Thoracic aorta (tissue), 2 donors: ENCODE results near the gene NDUFB2. TPM values are rescaled to one million over a fixed set of nuclear protein-coding genes. Genes with fewer than 3 reads are reported as not detected.
"Not testable (repeated sequence)": the region's sequence is repeated elsewhere in the genome, so short reads cannot be mapped to it uniquely, and the experiment has no call there.

Experiments
- ATAC-seq: fragments of 150-250 bp; one replicate; pipeline ENCODE4 v1.8.0; 2017; ENCODE audit warnings: low read depth; ENCODE audit not compliant: insufficient number of reproducible peaks, low FRiP score
- DNase-seq: peaks from one replicate; pipeline ENCODE4 v3.0.0-alpha.2; 2020; ENCODE audit warnings: low spot score
- H3K27ac ChIP-seq, 2 donors: fragments of 200-600 bp; sonication (generic); 1 replicate in 1 of 2; 2 replicates in 1 of 2; pipeline ENCODE4 v1.5.1; 2016; ENCODE audit warnings: mild to moderate bottlenecking in 2 of 2, moderate library complexity in 2 of 2
- H3K27me3 ChIP-seq: fragments of 200-600 bp; sonication (generic); replicated peaks from 2 replicates; pipeline ENCODE4 v1.6.0; 2016; ENCODE audit warnings: mild to moderate bottlenecking; ENCODE audit not compliant: insufficient read depth
- H3K36me3 ChIP-seq: fragments of 200-600 bp; sonication (generic); one replicate; pipeline ENCODE4 v1.5.1; 2016
- H3K4me1 ChIP-seq, 2 donors: fragments of 200-600 bp; sonication (generic); 1 replicate in 1 of 2; 2 replicates in 1 of 2; pipeline versions ENCODE4 v1.5.1 to v1.6.0; 2016; ENCODE audit warnings: low read depth in 2 of 2, mild to moderate bottlenecking in 1 of 2; ENCODE audit not compliant: control insufficient read depth in 1 of 2
- H3K4me3 ChIP-seq: fragments of 200-600 bp; sonication (generic); 2 replicates; pipeline ENCODE4 v1.5.1; 2016; ENCODE audit warnings: mild to moderate bottlenecking
- H3K9me3 ChIP-seq: fragments of 200-600 bp; sonication (generic); 2 replicates; pipeline ENCODE4 v1.5.1; 2016
- total RNA-seq, 2 donors: library from RNA; depleted of rRNA; stranded (reverse); fragments of >200 nt; gene quantifications; one replicate each; pipeline versions ENCODE4 v1.1.0 to v1.2.3, GENCODE V29; 2016
- TF ChIP-seq, protein P1 (sequence below): fragments of 200-600 bp; sonication (generic); IDR thresholded peaks from one replicate; pipeline ENCODE4 v1.5.1; 2019; ENCODE audit warnings: antibody characterized with exemption

The NDUFB2 gene
- total RNA-seq, 2 donors from 2014 or later, result 84.0 to 354 TPM

DNA sequence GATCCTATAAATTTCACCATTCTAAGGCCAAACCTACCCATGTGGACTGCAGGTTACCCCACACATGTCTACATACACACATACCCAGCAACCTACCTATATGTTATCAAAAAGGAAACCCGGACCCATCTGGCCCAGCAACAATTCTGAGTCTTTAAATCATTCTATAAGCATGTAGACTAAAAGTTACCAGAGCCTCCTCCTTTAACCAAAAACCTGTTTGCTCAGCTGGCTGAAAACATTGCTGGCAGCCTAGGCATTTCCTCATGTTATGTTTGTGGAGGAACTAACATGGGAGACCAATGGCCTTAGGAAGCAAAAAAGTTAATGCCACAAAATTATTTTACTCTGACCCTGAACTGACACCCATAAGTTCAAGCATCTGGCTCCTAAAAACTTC lies 29.0 kb upstream of the NDUFB2 start:
- no peak overlapping the region for H3K27ac ChIP-seq
- no peak for ATAC-seq
- DNase-seq, result no peak

DNA sequence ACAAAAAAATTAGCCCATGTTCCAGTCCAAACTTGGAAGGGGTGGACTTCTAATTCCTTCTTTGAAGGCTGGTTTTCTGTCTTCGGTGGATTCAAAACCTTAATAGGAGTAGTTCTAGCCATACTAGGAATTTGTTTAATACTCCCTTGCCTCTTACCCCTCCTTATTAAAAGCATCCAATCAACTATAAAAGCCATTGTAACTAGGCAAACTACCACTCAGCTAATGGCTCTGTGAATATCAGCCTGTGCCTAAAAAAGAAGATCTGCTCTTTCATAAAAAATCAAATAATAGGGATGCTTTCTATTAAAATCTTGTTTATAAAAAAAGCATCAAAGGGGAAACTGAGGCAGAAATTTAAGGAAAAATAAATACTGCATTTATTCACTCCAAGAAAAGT lies 27.9 kb upstream of the NDUFB2 start:
- H3K27ac ChIP-seq, result no peak overlapping the region
- TF ChIP-seq, protein P1, sequence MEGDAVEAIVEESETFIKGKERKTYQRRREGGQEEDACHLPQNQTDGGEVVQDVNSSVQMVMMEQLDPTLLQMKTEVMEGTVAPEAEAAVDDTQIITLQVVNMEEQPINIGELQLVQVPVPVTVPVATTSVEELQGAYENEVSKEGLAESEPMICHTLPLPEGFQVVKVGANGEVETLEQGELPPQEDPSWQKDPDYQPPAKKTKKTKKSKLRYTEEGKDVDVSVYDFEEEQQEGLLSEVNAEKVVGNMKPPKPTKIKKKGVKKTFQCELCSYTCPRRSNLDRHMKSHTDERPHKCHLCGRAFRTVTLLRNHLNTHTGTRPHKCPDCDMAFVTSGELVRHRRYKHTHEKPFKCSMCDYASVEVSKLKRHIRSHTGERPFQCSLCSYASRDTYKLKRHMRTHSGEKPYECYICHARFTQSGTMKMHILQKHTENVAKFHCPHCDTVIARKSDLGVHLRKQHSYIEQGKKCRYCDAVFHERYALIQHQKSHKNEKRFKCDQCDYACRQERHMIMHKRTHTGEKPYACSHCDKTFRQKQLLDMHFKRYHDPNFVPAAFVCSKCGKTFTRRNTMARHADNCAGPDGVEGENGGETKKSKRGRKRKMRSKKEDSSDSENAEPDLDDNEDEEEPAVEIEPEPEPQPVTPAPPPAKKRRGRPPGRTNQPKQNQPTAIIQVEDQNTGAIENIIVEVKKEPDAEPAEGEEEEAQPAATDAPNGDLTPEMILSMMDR, result no peak
- ATAC-seq (no peak), DNase-seq (no peak)
- H3K9me3 ChIP-seq, result no peaks in the 10 kb centered on the region
- H3K4me3 ChIP-seq, result no peak overlapping the region
- no peaks in the 10 kb centered on the region for H3K27me3 ChIP-seq
- H3K4me1 ChIP-seq, result peaks cover 0 to 8% of the 10 kb centered on the region in 2 donors
- no peaks in the 10 kb centered on the region for H3K36me3 ChIP-seq

More for the DNA sequence above, 29.0 kb upstream of the NDUFB2 start:
- H3K4me1 ChIP-seq, result peaks cover 0 to 6% of the 10 kb centered on the region in 2 donors
- no peaks in the 10 kb centered on the region for H3K27me3 ChIP-seq
- H3K36me3 ChIP-seq, result no peaks in the 10 kb centered on the region
- H3K9me3 ChIP-seq, result no peaks in the 10 kb centered on the region
- no peak overlapping the region for H3K4me3 ChIP-seq
- TF ChIP-seq, protein P1, result no peak

DNA sequence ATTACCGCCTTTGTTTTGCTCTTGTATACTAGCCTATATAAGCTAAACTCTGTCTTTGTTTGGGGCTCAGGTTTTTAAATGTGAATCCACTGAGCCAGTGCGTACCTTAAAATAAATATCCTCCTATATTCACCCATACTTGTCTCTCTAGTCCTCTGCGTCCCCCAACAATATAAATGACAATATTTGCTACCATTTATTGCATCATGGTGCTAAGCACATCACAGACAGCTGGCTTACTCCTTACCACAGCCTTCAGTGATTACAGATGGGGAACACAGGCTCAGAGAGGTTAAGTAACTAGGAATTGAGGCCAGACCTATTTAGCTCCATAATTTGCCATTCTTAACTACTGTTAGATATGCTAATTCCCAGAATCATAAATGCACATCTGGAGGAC lies 27.2 kb upstream of the NDUFB2 start:
- Histone ChIP-seq H3K27ac (no peak overlapping the region), H3K4me1 (peaks cover 0 to 15% of the 10 kb centered on the region in 2 donors), H3K9me3 (no peaks in the 10 kb centered on the region), H3K4me3 (no peak overlapping the region), H3K27me3 (no peaks in the 10 kb centered on the region), H3K36me3 (no peaks in the 10 kb centered on the region)
- DNase-seq, result no peak
- no peak for ATAC-seq
- TF ChIP-seq, protein P1, result no peak

DNA sequence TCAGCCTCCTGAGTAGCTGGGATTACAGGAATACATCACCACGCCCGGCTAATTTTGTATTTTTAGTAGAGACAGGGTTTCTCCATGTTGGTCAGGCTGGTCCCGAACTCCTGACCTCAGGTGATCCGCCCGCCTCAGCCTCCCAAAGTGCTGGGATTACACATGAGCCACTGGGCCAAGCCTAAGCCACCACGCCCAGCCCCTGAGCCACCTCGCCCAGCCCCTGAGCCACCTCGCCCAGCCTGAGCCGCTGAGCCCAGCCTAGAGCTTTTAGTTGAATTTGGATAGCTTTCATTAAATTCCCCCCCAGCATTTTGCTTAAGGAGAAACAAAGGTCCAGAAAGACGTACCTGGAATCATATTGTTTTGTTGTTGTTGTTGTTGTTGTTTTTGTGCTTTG lies 26.6 kb upstream of the NDUFB2 start:
- not testable (repeated sequence) for ATAC-seq, H3K9me3 ChIP-seq, H3K27me3 ChIP-seq, DNase-seq, H3K27ac ChIP-seq, H3K36me3 ChIP-seq, H3K4me3 ChIP-seq
- peaks cover 0 to 20% of the 10 kb centered on the region in 2 donors for H3K4me1 ChIP-seq

DNA sequence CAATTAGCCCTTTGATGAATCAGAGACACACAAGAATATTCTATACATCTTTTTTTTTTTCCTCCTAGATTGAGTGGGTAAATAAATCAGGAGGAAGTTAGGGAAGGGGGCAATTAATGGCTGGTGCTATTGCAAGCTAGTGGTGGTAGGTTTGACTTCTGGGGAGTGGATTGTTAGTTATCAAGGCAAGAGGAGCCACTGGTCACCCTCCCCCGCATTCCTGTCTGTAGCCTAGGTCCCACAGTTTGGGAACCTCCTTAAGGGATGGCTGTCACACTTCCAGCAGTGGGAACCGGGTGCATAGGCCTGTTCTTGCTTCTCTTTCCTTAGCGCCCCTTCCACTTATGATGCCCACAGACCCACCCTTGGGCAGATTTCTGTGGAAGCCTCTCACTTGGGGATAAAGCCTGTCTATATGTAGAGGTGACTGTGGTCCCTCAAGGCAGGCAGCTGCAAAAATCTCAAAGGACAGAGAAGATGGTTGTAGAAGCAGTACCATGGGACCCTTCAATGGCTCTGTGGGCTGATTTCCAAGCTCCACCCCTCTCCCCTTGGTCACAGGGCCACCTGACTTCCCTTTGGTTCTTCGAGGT lies 26.1 kb upstream of the NDUFB2 start:
- no peak overlapping the region for H3K4me3 ChIP-seq
- H3K36me3 ChIP-seq, result no peaks in the 10 kb centered on the region
- H3K27ac ChIP-seq, result no peak overlapping the region
- TF ChIP-seq, protein P1, result no peak
- ATAC-seq, result no peak
- peaks cover 0 to 26% of the 10 kb centered on the region in 2 donors for H3K4me1 ChIP-seq
- H3K9me3 ChIP-seq, result no peaks in the 10 kb centered on the region
- no peaks in the 10 kb centered on the region for H3K27me3 ChIP-seq
- no peak for DNase-seq

DNA sequence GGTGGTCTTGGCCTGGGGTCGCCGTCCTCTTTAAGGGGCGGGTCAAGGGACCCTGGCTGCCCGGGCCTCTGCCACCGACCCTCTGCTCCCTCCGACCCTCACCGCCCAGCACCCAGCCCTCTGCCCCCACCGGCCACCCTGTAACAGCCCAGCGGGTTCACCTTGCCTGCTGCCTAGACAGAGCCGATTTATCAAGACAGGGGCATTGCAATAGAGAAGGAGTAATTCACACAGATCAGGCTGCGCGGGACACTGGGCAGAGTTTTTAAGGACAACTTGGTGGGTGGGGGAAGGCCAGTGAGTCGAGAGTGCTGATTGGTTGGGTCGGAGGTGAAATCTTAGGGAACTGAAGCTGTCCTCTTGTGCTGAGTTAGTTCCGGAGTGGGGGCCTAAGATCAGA lies 24.5 kb upstream of the NDUFB2 start:
- DNase-seq (no peak), ATAC-seq (no peak)
- Histone ChIP-seq H3K4me3 (peak overlapping the region; percentile 80), H3K4me1 (peaks cover 0 to 30% of the 10 kb centered on the region in 2 donors), H3K27me3 (no peaks in the 10 kb centered on the region), H3K36me3 (no peaks in the 10 kb centered on the region), H3K9me3 (no peaks in the 10 kb centered on the region), H3K27ac (no peak overlapping the region)
- TF ChIP-seq, protein P1, result no peak
